Measurements from ENCODE around the gene MED12.

DNA sequence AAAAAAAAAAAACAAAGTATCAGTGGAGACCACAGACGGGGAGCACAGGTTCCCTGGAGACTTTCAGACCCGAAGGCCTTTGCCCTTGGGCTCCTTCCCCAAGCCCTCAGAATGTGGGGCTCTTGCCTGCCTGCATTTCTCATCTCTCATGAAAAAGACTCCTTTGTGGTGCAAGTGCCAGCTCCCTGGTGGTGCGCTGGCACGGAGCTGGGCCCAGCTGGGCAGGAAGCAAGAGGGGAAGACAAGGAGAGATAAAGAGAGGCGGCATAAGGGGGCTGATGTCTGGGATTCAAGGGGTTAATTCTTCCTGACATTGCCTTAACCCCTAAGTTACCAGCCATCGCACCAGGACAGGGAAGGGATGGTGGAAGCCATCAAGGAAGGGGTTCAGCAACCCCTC lies 48.1 kb downstream of the MED12 start:
- TF ChIP-seq POLR2A (IDR thresholded peaks at IDR 0.05; ENCODE audit: low read depth, low read length) (no peak), POLR2AphosphoS5 (IDR thresholded peaks at IDR 0.05; ENCODE audit: low read depth, low read length) (no peak), TAF1 (IDR thresholded peaks at IDR 0.05; ENCODE audit: low read depth, low read length) (no peak), POU2F2 (IDR thresholded peaks at IDR 0.05; ENCODE audit: low read depth, low read length) (no peak), SPI1 (IDR thresholded peaks at IDR 0.05; ENCODE audit: low read depth, low read length) (no peak)

Measured in GM12891 (cell line).